Endothelial cell of umbilical vein (primary cell): ENCODE data around the gene DUSP19. TPM values are rescaled to one million over a fixed set of nuclear protein-coding genes. Genes with fewer than 3 reads are reported as not detected.

Experiments used
- BruUV-seq: library from RNA; stranded (reverse); fragments of 400-500 nt; replicated peaks from 2 replicates; lab custom pipeline; 2021; lab: Mats Ljungman, UMichigan
- CTCF ChIA-PET: fragments of 300-600, 350-600 bp; sonication (Branson Sonifier 250); formaldehyde crosslinking; loops from one replicate; lab custom pipeline; 2021; ENCODE audit warnings: antibody characterized with exemption, inconsistent platforms; lab: Charles Lee
- POLR2A ChIA-PET: fragments of 300-600, 350-600 bp; sonication (Branson Sonifier 250); formaldehyde crosslinking; loops from one replicate; lab custom pipeline; 2021; ENCODE audit warnings: antibody characterized with exemption, inconsistent platforms; lab: Charles Lee
- DNase-seq: peaks from one replicate; pipeline ENCODE4 v3.0.0-alpha.2; 2011; ENCODE audit warnings: low read depth, low spot score
- FAIRE-seq: peaks from 2 replicates; lab custom pipeline; 2011; peaks lifted over from hg19 to GRCh38; lab: Jason Lieb, UNC
- H2AFZ ChIP-seq: 2 replicates; pipeline ENCODE4 v1.6.0; 2012; ENCODE audit warnings: low read depth, low read length, control low read depth, inconsistent platforms
- H3K27ac ChIP-seq: 2 replicates; pipeline ENCODE4 v1.5.1; 2011; ENCODE audit warnings: low read depth, mild to moderate bottlenecking, control low read depth, low read length, moderate library complexity; ENCODE audit not compliant: insufficient read depth
- H3K27me3 ChIP-seq, 2 experiments: 2 replicates each; pipeline versions ENCODE4 v1.6.0 to v1.6.1; 2011; ENCODE audit warnings: low read length in 2 of 2, mixed read lengths in 1 of 2; ENCODE audit not compliant: control insufficient read depth in 2 of 2, insufficient read depth in 2 of 2
- H3K36me3 ChIP-seq, 2 experiments: 2 replicates in 1 of 2; 3 replicates in 1 of 2; pipeline ENCODE4 v1.5.1; 2011; ENCODE audit warnings: low read length in 2 of 2, mild to moderate bottlenecking in 1 of 2, moderate library complexity in 1 of 2; ENCODE audit not compliant: control insufficient read depth in 2 of 2, insufficient read depth in 2 of 2; ENCODE audit errors: extremely low read depth in 1 of 2
- H3K4me1 ChIP-seq: 3 replicates; pipeline ENCODE4 v1.5.1; 2011; ENCODE audit warnings: mild to moderate bottlenecking, low read length; ENCODE audit not compliant: control insufficient read depth, insufficient read depth; ENCODE audit errors: extremely low read depth
- H3K4me2 ChIP-seq: 2 replicates; pipeline ENCODE4 v1.6.1; 2011; ENCODE audit warnings: low read length, control low read depth, mixed read lengths; ENCODE audit not compliant: insufficient read depth
- H3K4me3 ChIP-seq, 3 experiments: fragments of 200-600 bp in 1 of 3; sonication (generic), shearing (Covaris generic) in 1 of 3; replicated peaks in 1 of 3; 2 replicates each; pipeline ENCODE4 v1.5.1; 2011 to 2016; ENCODE audit warnings: control low read depth in 3 of 3, low read length in 3 of 3, mild to moderate bottlenecking in 2 of 3, inconsistent platforms in 1 of 3, low read depth in 1 of 3, moderate library complexity in 1 of 3; ENCODE audit not compliant: insufficient read depth in 1 of 3
- H3K79me2 ChIP-seq: 2 replicates; pipeline ENCODE4 v1.6.0; 2012; ENCODE audit warnings: low read length, inconsistent platforms; ENCODE audit not compliant: control insufficient read depth, insufficient read depth
- H3K9ac ChIP-seq: replicated peaks from 2 replicates; pipeline ENCODE3; 2011; ENCODE audit warnings: low read length, control low read depth; ENCODE audit not compliant: insufficient read depth; ENCODE audit errors: extremely low read depth
- H3K9me1 ChIP-seq: replicated peaks from 3 replicates; pipeline ENCODE4 v1.6.0; 2011; ENCODE audit warnings: mild to moderate bottlenecking, low read length; ENCODE audit not compliant: control insufficient read depth, insufficient read depth; ENCODE audit errors: extremely low read depth
- H3K9me3 ChIP-seq: replicated peaks from 2 replicates; pipeline ENCODE4 v1.5.1; 2012; ENCODE audit warnings: low read length, inconsistent platforms; ENCODE audit not compliant: control insufficient read depth, insufficient read depth
- H4K20me1 ChIP-seq: replicated peaks from 2 replicates; pipeline ENCODE3; 2011; ENCODE audit warnings: mild to moderate bottlenecking, low read length; ENCODE audit not compliant: control insufficient read depth, insufficient read depth; ENCODE audit errors: extremely low read depth
- EZH2 ChIP-seq: IDR thresholded peaks from 2 replicates; pipeline ENCODE4 v1.6.1; 2012; ENCODE audit warnings: borderline replicate concordance, low read depth, mild to moderate bottlenecking, moderate library complexity, low read length, inconsistent platforms; ENCODE audit not compliant: severe bottlenecking
- FOS ChIP-seq: IDR thresholded peaks from 2 replicates; pipeline ENCODE4 v1.6.1; 2011; ENCODE audit warnings: mild to moderate bottlenecking, low read length, moderate library complexity, borderline replicate concordance; ENCODE audit not compliant: insufficient read depth
- GATA2 ChIP-seq: IDR thresholded peaks from 2 replicates; pipeline ENCODE4 v1.7.0; 2011; ENCODE audit warnings: low read depth, mild to moderate bottlenecking, moderate library complexity, mixed read lengths, low read length; ENCODE audit not compliant: insufficient read length, insufficient read depth
- JUN ChIP-seq: IDR thresholded peaks from 2 replicates; pipeline ENCODE4 v1.6.1; 2011; ENCODE audit warnings: borderline replicate concordance, low read depth; ENCODE audit not compliant: insufficient read length, insufficient read depth
- MAX ChIP-seq: IDR thresholded peaks from 2 replicates; pipeline ENCODE4 v1.6.1; 2011; ENCODE audit not compliant: insufficient read depth, insufficient read length
- MYC ChIP-seq: IDR thresholded peaks from one replicate; pipeline ENCODE4 v1.6.1; 2011; ENCODE audit warnings: mild to moderate bottlenecking, low read depth, low read length
- POLR2A ChIP-seq: IDR thresholded peaks from 2 replicates; pipeline ENCODE4 v1.6.1; 2012; ENCODE audit warnings: low read depth, mild to moderate bottlenecking, control low read depth, low read length
- dilution Hi-C: fragments of 300-500 bp; cut with MboI; formaldehyde crosslinking; loops from one replicate; pipeline ENCODE4 v1.15.0; 2019; ENCODE audit warnings: low sequenced_read_pairs; ENCODE audit not compliant: extremely low pct_ligation_motif_present
- intact Hi-C: fragments of 100-400 bp; cut with micrococcal nuclease; formaldehyde crosslinking; loops from one replicate; pipeline ENCODE4 v1.10.0; 2022
- polyA plus RNA-seq, 4 experiments: library from polyadenylated mRNA; depleted of rRNA in 3 of 4; stranded (reverse) in 3 of 4; unstranded in 1 of 4; fragments of >200 nt; gene quantifications; 2 replicates each; pipeline versions ENCODE4 v1.2.1 to v1.2.3, GENCODE V29; 2011 to 2012; ENCODE audit warnings: missing spikeins in 1 of 4
- total RNA-seq: library from RNA; stranded (reverse); gene quantifications from 2 replicates; pipeline ENCODE4 v1.2.3, GENCODE V29; 2021
- TF ChIP-seq, protein P1 (sequence below), 2 donors: IDR thresholded peaks; 1 replicate in 1 of 2; 2 replicates in 1 of 2; pipeline ENCODE4 v1.5.1; 2011; ENCODE audit warnings: low read length in 2 of 2, mild to moderate bottlenecking in 2 of 2, moderate library complexity in 2 of 2, control low read depth in 1 of 2, inconsistent platforms in 1 of 2, low read depth in 1 of 2; ENCODE audit not compliant: insufficient read depth in 1 of 2; ENCODE audit errors: extremely low read depth in 1 of 2

Gene DUSP19
- total and polyA plus RNA-seq, 2 donors (not counting 3 experiments of a cell fraction or from before 2014, with no cell fraction given): 0.69 to 1.9 TPM

- no peak for DNase-seq
- intact Hi-C loops: no loop called here
Measured at GRCh38 chr2:183112577-183112976, 34.0 kb downstream of the DUSP19 start.

GRCh38 chr2:183113630-183114029 is 35.1 kb downstream of the DUSP19 start:
- intact Hi-C loops: no loop called here
- Histone ChIP-seq H3K4me1 (no peaks in the 10 kb centered on the region), H2AFZ (no peak overlapping the region), H3K4me3 (no peak overlapping the region), H3K9me3 (no peaks in the 10 kb centered on the region), H3K27ac (no peak overlapping the region), H3K79me2 (no peaks in the 10 kb centered on the region), H3K27me3 (peaks cover 3% of the 10 kb centered on the region in 2 experiments), H3K36me3 (no peaks in the 10 kb centered on the region), H3K4me2 (no peak overlapping the region), H3K9ac (no peak overlapping the region), H4K20me1 (no peaks in the 10 kb centered on the region), H3K9me1 (no peaks in the 10 kb centered on the region)
- CTCF ChIA-PET: no interaction called here
- BruUV-seq: no TSS peak
- no peak for DNase-seq
- POLR2A ChIA-PET: no interaction called here
- dilution Hi-C loops: no loop called here
- TF ChIP-seq, protein P1, sequence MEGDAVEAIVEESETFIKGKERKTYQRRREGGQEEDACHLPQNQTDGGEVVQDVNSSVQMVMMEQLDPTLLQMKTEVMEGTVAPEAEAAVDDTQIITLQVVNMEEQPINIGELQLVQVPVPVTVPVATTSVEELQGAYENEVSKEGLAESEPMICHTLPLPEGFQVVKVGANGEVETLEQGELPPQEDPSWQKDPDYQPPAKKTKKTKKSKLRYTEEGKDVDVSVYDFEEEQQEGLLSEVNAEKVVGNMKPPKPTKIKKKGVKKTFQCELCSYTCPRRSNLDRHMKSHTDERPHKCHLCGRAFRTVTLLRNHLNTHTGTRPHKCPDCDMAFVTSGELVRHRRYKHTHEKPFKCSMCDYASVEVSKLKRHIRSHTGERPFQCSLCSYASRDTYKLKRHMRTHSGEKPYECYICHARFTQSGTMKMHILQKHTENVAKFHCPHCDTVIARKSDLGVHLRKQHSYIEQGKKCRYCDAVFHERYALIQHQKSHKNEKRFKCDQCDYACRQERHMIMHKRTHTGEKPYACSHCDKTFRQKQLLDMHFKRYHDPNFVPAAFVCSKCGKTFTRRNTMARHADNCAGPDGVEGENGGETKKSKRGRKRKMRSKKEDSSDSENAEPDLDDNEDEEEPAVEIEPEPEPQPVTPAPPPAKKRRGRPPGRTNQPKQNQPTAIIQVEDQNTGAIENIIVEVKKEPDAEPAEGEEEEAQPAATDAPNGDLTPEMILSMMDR (IDR thresholded peaks at IDR 0.05; ENCODE audit: extremely low read depth in 1 of 2, insufficient read depth in 1 of 2, low read depth in 1 of 2, low read length in 2 of 2): no peak
- TF ChIP-seq MYC: no peak
- no peak for TF ChIP-seq JUN
- TF ChIP-seq POLR2A: no peak
- no peak for TF ChIP-seq EZH2
- TF ChIP-seq GATA2: no peak
- no peak for TF ChIP-seq FOS
- no peak for FAIRE-seq

More at GRCh38 chr2:183112577-183112976, 34.0 kb downstream of the DUSP19 start:
- FAIRE-seq: no peak
- no peak overlapping the region for H3K27ac ChIP-seq
- no peak overlapping the region for H3K4me2 ChIP-seq
- dilution Hi-C loops: no loop called here
- H3K9me1 ChIP-seq: no peaks in the 10 kb centered on the region
- H3K9me3 ChIP-seq: no peaks in the 10 kb centered on the region
- CTCF ChIA-PET: no interaction called here
- no peaks in the 10 kb centered on the region for H3K4me1 ChIP-seq
- TF ChIP-seq GATA2: no peak
- no peak for TF ChIP-seq MAX
- no peaks in the 10 kb centered on the region for H3K36me3 ChIP-seq
- no peak overlapping the region for H3K4me3 ChIP-seq
- POLR2A ChIA-PET: no interaction called here
- H3K27me3 ChIP-seq: peaks cover 3% of the 10 kb centered on the region in 2 experiments
- no peak overlapping the region for H3K9ac ChIP-seq
- H2AFZ ChIP-seq: no peak overlapping the region
- no peaks in the 10 kb centered on the region for H4K20me1 ChIP-seq
- no peaks in the 10 kb centered on the region for H3K79me2 ChIP-seq
- no TSS peak for BruUV-seq
